GM13977 (cell line): ENCODE measurements around the gene MS4A2.
"Not testable (repeated sequence)": the region's sequence is repeated elsewhere in the genome, so short reads cannot be mapped to it uniquely, and the experiment has no call there.

Source experiments
- DNase-seq: peaks from one replicate; pipeline ENCODE4 v3.0.0; 2012; ENCODE audit warnings: low spot score
- CTCF ChIP-seq: IDR thresholded peaks from 2 replicates; pipeline ENCODE4 v1.5.1; 2012; ENCODE audit warnings: mild to moderate bottlenecking, control low read depth; ENCODE audit not compliant: insufficient read depth; ENCODE audit errors: extremely low read depth, missing control alignments
- in situ Hi-C: fragments of 300-500 bp; cut with MboI; formaldehyde crosslinking; loops from one replicate; pipeline ENCODE4 v1.12.0; 2022; ENCODE audit warnings: low sequenced_read_pairs, low pct_unique_long_range_greater_than_20kb, mixed read lengths, inconsistent platforms; ENCODE audit not compliant: unreplicated experiment

Gene MS4A2

GRCh38 chr11:60088364-60088763 lies at the start of gene MS4A2:
Gene MS4A2 (plus strand): TSS chr11:60088664. CDS start chr11:60088766, 102 bp downstream.
- in situ Hi-C loops: no loop called here
- no peak for TF ChIP-seq CTCF
- no peak for DNase-seq

GRCh38 chr11:60040109-60040508 lies 48.4 kb upstream of the MS4A2 start, which contains the start of gene OOSP2:
Gene OOSP2 (plus strand): TSS chr11:60040409. CDS start chr11:60040460, 51 bp downstream.
- TF ChIP-seq CTCF: no peak
- in situ Hi-C loops: no loop called here
- no peak for DNase-seq

GRCh38 chr11:60050422-60050821 lies 38.0 kb upstream of the MS4A2 start:
- in situ Hi-C loops, DNase-seq: not testable (repeated sequence)

GRCh38 chr11:60050839-60051238 lies 37.6 kb upstream of the MS4A2 start:
- in situ Hi-C loops, DNase-seq: not testable (repeated sequence)

- DNase-seq: no peak
- no peak for TF ChIP-seq CTCF
- in situ Hi-C loops: no loop called here
These were observed 32.0 kb upstream of the MS4A2 start, which contains the start of gene MS4A3 for GRCh38 chr11:60056349-60056969. Gene MS4A3 (plus strand): TSS chr11:60056665. CDS start chr11:60061161, 4,496 bp downstream.

- in situ Hi-C loops: no loop called here
- no peak for DNase-seq
- no peak for TF ChIP-seq CTCF
These were observed 29.4 kb upstream of the MS4A2 start for GRCh38 chr11:60059052-60059451.

GRCh38 chr11:60059521-60060240 lies 28.8 kb upstream of the MS4A2 start:
- no peak for DNase-seq
- TF ChIP-seq CTCF: no peak
- in situ Hi-C loops: no loop called here

- in situ Hi-C loops: no loop called here
- TF ChIP-seq CTCF: no peak
- DNase-seq: no peak
These were observed 24.4 kb upstream of the MS4A2 start for GRCh38 chr11:60064111-60064510.
